Activated CD4-positive, CD25-positive, alpha-beta regulatory T cell treated with anti-CD3 and anti-CD28 coated beads, Interleukin-2, amount 50 U/mL, for 16 hours (primary cell): ENCODE results near the gene NTSR2.
A peak's percentile ranks its signal among the peaks of the same experiment; 100 is the strongest.

Experiments used
- DNase-seq: peaks from one replicate; pipeline ENCODE4 v3.0.0-alpha.2; 2020; ENCODE audit warnings: low read depth, low spot score

The NTSR2 gene

GRCh38 chr2:11699686-11700670, 30.0 kb upstream of the NTSR2 start:
- DNase-seq: no peak

- no peak for DNase-seq
Observed at GRCh38 chr2:11698009-11698922, 28.3 kb upstream of the NTSR2 start.

DNA sequence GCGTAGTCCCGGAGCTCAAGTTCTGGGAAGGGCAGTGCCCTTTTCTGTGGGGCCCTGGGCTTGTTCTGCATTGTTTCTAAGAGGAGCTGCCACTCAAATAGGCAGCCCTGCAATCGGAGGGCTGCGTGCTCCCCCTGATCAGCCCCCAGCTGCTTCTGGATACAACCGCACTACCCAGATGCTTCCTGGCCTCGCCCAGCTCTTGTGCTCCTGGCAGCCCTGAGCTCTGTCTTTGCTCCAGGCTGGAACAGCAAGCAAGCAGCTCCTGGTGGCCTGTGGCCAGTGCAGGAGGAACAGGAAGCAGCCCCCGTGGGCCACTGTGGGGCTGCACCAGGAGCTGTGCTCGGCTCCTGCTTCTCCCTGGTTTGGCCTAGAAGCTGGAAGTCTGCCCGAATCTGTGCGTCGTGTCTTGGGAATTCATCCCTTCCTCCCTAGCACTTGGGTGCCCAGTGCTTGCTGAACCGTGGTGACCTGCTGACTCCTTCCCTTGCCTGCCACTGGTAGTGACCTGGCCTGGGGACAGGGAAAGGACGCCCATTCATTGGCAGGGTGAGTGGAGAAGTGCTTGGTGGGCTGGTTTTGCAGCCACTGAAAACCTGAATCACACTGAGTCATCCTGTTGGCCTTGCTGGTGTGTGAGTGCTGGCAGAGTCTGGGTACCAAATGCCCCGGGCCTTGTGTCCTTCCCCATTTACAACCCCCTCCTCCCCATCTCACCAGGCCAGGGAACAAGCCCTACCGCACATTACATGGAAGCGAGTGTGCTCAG, 27.3 kb upstream of the NTSR2 start:
- DNase-seq: no peak

DNA sequence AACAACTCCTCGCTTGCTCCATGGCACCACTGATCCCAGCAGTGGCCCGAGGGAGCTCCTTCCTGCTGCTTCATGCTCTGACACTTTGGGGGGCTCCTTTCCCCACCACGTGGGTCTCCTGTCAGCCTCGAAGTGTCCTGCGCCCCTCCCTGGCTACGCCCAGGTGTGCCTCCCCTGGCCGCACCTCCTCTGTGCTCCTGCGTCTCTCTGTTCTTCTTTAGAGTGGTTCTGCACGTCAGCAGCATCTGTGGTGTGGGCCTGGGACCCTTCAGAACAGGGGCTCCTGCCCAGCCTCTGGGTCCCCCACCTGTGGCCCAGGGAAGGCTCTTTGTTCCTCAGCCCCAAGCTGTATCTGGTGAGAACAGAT, 26.7 kb upstream of the NTSR2 start:
- DNase-seq: no peak

DNA sequence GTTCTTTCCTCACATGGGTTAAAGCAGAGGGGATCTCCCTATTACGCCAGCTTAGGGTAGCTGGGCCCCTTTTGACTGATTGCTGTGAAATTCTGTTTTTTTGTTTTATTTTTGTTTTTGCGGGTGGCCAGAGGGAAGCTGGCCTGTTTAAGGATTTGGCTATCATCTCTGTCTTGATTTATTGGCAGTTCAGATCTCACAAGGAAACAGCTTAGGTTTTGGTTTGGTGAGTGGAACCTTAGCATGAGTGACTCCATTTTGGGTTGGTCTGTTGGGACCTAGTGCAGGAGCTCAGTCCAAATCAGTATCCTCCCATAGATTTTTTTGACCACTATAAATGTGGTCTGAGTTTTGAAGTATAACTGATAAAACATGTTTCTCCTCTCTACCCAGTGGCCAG, 25.6 kb upstream of the NTSR2 start:
- no peak for DNase-seq

DNA sequence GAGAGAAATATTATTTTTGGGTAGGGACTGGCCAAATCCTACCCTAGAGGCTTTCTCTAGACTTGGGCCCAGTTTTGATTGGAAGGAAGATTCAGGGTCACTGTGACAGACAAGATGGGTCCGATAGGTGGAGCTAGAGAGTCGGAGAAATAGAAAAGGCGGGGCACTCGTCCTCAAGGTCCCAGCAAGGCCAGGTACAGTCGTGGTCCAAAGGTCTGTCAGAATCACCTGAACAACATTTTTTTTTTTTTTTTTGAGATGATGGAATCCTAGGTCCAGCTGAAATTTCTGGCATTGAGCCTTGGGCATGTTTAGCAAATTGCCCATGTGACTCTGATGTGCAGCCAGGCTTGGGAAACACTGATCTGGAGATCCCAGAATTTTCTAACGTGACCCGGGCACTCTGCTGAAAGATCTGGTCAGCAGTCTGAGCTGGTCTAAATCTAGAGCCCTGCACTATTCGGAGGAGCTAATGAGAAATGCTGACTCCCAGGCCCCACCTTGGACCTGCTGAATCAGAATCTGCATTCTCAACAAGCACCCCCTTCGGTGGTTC, 23.0 kb upstream of the NTSR2 start:
- peak; percentile 16 for DNase-seq

DNA sequence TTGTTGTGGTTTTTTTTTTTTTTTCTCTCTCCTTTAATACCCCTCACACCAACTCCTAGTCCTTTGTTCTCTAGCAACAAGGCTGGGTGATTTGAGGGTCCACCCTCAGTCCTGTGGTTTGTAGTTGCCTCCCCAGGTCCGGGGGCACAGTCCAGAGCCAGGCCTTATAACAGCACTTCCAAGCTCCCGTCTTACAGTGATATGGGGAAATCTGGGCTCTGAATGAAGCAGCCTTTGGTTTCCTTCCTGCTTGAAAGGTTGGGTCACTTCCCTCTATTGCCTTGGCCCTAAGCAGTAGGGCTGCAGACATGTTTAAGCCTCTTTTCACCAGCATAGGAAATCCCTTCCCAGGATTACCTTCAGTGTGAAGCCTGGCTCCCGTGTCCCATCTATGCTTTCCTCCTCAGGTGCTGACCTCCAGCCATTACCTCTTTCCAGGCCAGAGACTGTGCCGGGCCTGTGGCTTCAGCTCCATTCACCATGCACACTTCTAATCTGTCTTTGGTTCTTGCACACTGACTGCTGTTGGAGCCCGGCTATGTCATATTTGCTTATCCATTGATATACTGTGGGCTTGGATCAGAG, 21.2 kb upstream of the NTSR2 start:
- no peak for DNase-seq

DNA sequence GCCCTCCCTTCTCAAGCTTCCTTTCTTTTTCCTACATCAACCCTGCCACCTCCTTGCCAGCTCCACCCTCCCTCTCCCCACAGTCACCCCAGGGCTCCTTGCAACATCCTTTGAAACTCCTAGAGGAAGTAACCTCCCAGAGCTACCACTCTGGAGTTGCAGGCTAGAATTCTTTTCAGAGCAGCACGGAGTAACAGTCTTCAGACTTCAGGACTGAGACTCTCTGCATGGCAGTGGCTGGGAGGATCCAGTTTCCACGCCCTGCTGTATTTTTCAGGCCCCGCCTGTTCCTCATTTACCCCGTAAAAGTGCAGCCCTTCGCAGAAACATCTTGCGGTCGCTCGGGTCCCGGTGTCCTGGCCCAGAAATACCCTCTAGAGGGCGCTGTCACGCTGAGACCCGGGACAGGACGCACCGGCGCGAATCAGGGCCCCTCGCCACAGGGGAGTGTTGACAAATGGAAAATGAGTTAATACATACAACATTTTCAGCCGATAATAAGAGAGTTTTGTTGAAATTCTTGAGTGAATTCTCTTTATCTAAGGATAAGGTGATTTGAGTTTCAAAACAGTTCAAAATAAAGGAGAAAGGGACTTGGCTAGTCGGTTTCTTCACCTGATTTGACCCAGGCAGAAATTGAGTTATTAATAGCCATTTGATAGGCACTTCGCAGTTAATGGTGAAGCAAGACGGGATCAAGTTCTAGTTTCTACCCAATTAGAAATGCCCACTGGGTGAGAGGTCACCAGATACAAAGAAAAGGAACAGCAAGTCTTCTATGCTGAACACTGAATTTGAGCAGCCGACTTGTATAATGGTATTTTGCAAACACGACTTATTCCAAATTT, 18.5 kb upstream of the NTSR2 start:
- DNase-seq: peak; percentile 64

DNA sequence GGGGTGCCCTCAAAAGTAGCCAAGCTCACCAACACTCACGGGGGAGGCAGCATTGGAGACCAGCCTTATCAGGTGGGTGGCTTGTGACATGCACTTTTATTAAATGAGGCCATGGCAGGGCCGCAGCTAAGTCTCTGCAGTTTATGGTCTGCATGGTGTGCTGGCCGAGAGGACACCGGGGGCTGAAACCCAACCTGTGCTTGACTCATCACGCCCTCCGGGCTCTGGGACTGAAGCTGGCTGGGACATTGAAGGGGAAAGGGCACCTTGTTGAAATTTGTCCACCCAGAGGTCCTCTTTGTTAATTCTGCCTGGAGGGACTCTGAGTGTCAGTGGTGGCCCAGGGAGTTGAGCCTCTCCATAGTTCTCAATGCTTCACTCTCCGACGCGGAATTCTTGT, 17.7 kb upstream of the NTSR2 start:
- no peak for DNase-seq

- no peak for DNase-seq
Observed at GRCh38 chr2:11685906-11686470, 16.0 kb upstream of the NTSR2 start.

DNA sequence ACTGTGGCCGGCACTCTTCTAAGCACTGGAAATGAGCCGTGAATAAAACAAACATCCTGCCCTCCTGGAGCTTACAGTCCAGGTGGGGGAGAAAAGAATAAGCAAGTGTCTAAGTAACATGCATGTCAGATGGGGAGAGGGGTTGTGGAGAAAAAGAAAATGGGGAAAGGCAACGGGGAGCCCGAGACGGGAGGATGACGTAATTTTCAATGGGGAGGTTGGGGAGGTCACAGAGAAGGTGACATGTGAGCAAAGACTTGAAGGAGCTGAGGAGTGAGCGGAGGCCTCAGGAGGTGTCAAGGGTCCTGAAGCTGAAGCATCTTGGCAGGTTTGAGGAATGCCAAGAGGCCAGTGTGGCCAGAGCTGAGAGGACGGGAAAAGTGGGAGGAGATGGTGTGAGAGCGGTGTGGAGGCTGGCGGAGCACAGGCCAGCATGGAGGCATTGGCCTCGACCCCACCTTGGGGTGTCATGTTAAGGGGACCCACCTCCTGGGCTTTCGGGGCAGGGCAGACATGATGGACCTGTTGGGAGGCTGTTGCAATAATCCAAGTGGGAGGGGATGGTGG, 15.0 kb upstream of the NTSR2 start:
- no peak for DNase-seq

- DNase-seq: no peak
Observed at GRCh38 chr2:11683966-11684365, 14.0 kb upstream of the NTSR2 start.

GRCh38 chr2:11683476-11683875, 13.5 kb upstream of the NTSR2 start:
- no peak for DNase-seq

- DNase-seq: no peak
Observed at GRCh38 chr2:11682590-11682915, 12.6 kb upstream of the NTSR2 start.

GRCh38 chr2:11681722-11682589, 12.0 kb upstream of the NTSR2 start:
- DNase-seq: no peak

- DNase-seq: no peak
Observed at GRCh38 chr2:11680901-11681721, 11.1 kb upstream of the NTSR2 start.

DNA sequence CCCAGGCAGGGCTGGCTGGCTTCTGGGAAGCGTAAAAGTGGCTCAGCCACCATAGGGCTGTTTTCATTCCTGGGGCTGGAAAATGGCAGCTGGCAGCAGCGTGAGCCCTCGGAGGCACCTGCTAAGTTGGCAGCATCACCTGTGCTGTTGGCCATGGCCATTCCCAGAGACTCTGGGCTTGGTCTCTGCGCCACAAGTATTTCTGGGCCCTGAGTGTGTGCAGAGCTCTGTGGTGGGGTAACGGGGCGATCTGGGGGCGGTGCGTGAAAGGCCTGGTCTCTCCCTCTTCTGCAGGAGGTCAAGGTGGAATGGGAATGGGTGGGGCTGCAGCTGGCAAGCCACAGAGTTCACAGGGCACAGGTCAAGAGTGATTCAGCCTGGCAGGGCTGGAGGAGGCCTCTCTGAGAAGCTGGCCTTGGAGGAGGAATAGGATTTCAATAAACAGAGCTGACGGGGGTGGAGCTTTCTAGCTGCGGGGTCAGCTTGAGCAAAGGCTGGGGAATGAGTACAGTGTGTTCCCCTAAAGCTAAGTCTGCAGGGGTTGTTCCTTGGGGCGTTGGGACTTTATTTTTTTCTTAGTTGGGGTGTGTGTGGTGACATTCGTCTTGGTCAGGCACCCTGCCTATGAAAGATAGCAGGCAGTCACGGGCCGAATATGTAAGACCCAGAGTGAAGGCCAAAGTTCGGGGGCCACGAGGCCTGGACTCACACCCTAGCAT, 10.3 kb upstream of the NTSR2 start:
- no peak for DNase-seq
